Left lung (tissue), 10 donors: ENCODE results near the gene PEX10. TPM values are rescaled to one million over a fixed set of nuclear protein-coding genes. Genes with fewer than 3 reads are reported as not detected.

ENCODE experiments used
- ATAC-seq: fragments of 200-7000 bp; cut with Tn5 transposase; one replicate; pipeline ENCODE4 v1.9.1; 2020; ENCODE audit warnings: moderate library complexity
- DNase-seq, 4 donors: peaks; one replicate each; pipeline ENCODE4 v3.0.0-alpha.2; 2013 to 2020
- H3K27ac ChIP-seq, 2 donors: fragments of 200-600 bp; sonication (generic) in 1 of 2; one replicate each; pipeline versions ENCODE4 v1.5.0 to v1.8.0; 2020 to 2021
- H3K27me3 ChIP-seq, 2 donors: fragments of 200-600 bp; sonication (generic) in 1 of 2; one replicate each; pipeline versions ENCODE4 v1.5.0 to v1.8.0; 2020 to 2021
- H3K36me3 ChIP-seq, 2 donors: fragments of 200-600 bp; sonication (generic) in 1 of 2; one replicate each; pipeline versions ENCODE4 v1.5.0 to v1.8.0; 2020 to 2021
- H3K4me1 ChIP-seq, 2 donors: fragments of 200-600 bp; one replicate each; pipeline ENCODE4 v1.8.0; 2021
- H3K4me3 ChIP-seq, 2 donors: fragments of 200-600 bp; sonication (generic) in 1 of 2; one replicate each; pipeline versions ENCODE4 v1.5.0 to v1.8.0; 2020 to 2021; ENCODE audit warnings: mild to moderate bottlenecking in 1 of 2
- H3K9me3 ChIP-seq, 2 donors: fragments of 200-600 bp; sonication (generic) in 1 of 2; one replicate each; pipeline versions ENCODE4 v1.5.0 to v1.8.0; 2020 to 2021
- intact Hi-C, 2 donors: fragments of 100-400 bp; cut with DNase I; formaldehyde crosslinking; loops; one replicate each; pipeline versions ENCODE4 v1.11.2 to v1.14.2; 2022
- polyA plus RNA-seq, 6 donors: library from polyadenylated mRNA; unstranded; fragments of 120-200 nt; gene quantifications; one replicate each; pipeline ENCODE4 v1.2.1, GENCODE V29; 2013; ENCODE audit not compliant: insufficient read length in 6 of 6
- total RNA-seq, 2 donors: library from RNA; stranded (reverse); fragmentation: NEBNext Ultra II Directional; extraction: Animal tissue kit (Norgen Biotek cat#: 25700); gene quantifications; one replicate each; pipeline ENCODE4 v1.2.1, GENCODE V29; 2021
- TF ChIP-seq, protein P1 (sequence below), 2 donors: fragments of 200-600 bp; sonication (generic) in 1 of 2; IDR thresholded peaks; one replicate each; pipeline versions ENCODE4 v1.5.0 to v1.8.0; 2021; ENCODE audit warnings: antibody characterized with exemption in 2 of 2
- donor health status: DM: no; HTN: yes; CAD: no.
- donor health status: DM: no; HTN: no; CAD: no.

PEX10 gene
- total and polyA plus RNA-seq, 8 donors: 14.3 to 22.9 (median 17.4) TPM

DNA sequence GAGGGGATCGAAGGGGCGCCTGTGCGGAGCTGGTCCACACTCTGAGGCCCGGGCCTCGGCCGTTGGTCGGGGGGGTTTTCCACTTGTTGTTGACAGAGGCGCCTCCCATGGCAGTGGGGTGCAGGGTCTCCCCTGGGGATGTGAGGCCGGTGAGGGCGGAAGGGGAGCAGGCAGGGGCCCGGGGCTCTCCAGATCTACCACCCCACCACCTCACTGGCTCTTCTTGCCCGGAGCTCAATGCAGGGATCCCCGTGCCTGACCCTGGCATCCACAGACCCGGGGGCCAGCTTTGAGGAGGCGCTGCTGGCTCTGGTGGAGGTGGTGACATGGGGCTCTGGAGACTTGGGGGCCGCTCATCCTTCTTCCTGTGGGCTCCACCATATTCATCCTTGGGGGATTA lies 7.1 kb upstream of the PEX10 start:
- H3K4me1 ChIP-seq: peaks cover 0 to 3% of the 10 kb centered on the region in 2 donors
- TF ChIP-seq, protein P1, sequence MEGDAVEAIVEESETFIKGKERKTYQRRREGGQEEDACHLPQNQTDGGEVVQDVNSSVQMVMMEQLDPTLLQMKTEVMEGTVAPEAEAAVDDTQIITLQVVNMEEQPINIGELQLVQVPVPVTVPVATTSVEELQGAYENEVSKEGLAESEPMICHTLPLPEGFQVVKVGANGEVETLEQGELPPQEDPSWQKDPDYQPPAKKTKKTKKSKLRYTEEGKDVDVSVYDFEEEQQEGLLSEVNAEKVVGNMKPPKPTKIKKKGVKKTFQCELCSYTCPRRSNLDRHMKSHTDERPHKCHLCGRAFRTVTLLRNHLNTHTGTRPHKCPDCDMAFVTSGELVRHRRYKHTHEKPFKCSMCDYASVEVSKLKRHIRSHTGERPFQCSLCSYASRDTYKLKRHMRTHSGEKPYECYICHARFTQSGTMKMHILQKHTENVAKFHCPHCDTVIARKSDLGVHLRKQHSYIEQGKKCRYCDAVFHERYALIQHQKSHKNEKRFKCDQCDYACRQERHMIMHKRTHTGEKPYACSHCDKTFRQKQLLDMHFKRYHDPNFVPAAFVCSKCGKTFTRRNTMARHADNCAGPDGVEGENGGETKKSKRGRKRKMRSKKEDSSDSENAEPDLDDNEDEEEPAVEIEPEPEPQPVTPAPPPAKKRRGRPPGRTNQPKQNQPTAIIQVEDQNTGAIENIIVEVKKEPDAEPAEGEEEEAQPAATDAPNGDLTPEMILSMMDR (IDR thresholded peaks at IDR 0.05): no peak
- intact Hi-C loops: loop anchor here in 1 of 2 donors (10.0 kb wide), 3 partner anchors 125 to 1005 kb away; no protein-coding TSS in a partner anchor
- no peak overlapping the region for H3K27ac ChIP-seq
- no peaks in the 10 kb centered on the region for H3K36me3 ChIP-seq
- peaks cover 0 to 3% of the 10 kb centered on the region in 2 donors for H3K9me3 ChIP-seq
- DNase-seq (no peak), ATAC-seq (no peak)
- no peak overlapping the region for H3K4me3 ChIP-seq
- peaks cover 0 to 68% of the 10 kb centered on the region in 2 donors for H3K27me3 ChIP-seq

DNA sequence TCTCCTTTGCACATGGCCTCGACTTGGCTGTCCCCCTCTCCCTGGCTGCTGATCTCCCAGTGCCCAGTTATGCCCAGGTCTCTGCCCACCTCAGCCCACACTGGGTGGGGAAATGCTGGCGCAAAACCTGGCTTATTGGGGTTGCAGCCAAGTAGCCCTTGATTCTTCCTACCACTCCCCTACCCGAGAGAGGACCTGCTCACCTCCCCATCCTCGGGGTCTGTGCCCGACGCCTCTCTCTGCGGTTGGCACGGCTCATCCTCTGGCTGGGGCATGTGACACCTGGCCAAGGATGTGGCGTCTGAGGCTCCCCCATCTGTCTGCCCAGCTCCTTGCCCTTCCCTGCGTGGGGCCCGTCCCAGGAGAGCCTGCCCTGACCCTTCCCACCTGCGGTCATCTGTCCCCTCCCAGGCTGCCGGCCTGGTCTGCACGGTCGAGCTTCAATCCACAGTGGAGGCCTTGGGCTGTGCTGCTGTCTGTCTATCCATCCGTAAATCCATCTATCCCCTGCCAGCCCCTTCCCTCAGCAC lies 6.5 kb upstream of the PEX10 start:
- Histone ChIP-seq H3K4me1 (peaks cover 3 to 9% of the 10 kb centered on the region in 2 donors), H3K27ac (no peak overlapping the region), H3K9me3 (peaks cover 0 to 3% of the 10 kb centered on the region in 2 donors), H3K36me3 (no peaks in the 10 kb centered on the region), H3K27me3 (peaks cover 0 to 68% of the 10 kb centered on the region in 2 donors), H3K4me3 (no peak overlapping the region)
- DNase-seq (no peak), ATAC-seq (no peak)
- intact Hi-C loops: loop anchor here in 1 of 2 donors (10.0 kb wide), 3 partner anchors 126 to 1006 kb away; no protein-coding TSS in a partner anchor
- TF ChIP-seq, protein P1 (IDR thresholded peaks at IDR 0.05): no peak

DNA sequence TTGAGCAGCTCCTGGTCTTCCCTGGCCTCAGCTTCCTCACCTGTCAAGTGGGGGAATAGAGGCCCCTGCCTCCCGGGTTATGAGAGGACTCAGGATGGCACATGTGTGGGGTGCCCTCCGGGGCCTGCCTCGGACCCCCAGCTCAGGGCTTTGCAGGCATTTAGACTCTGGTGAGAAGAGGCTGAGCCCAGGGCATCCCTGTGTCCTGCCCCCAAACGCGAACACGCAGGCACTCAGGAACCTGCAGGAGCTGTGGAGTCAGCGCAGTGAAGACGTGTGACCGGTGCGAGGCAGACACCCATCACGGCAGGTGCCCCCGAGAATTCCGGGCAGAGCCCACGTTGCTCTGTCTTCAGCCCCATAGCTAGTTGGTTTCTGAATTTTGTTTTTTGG lies 5.5 kb upstream of the PEX10 start:
- peaks cover 0 to 68% of the 10 kb centered on the region in 2 donors for H3K27me3 ChIP-seq
- intact Hi-C loops: loop anchor here in 1 of 2 donors (10.0 kb wide), 3 partner anchors 127 to 1007 kb away; no protein-coding TSS in a partner anchor

DNA sequence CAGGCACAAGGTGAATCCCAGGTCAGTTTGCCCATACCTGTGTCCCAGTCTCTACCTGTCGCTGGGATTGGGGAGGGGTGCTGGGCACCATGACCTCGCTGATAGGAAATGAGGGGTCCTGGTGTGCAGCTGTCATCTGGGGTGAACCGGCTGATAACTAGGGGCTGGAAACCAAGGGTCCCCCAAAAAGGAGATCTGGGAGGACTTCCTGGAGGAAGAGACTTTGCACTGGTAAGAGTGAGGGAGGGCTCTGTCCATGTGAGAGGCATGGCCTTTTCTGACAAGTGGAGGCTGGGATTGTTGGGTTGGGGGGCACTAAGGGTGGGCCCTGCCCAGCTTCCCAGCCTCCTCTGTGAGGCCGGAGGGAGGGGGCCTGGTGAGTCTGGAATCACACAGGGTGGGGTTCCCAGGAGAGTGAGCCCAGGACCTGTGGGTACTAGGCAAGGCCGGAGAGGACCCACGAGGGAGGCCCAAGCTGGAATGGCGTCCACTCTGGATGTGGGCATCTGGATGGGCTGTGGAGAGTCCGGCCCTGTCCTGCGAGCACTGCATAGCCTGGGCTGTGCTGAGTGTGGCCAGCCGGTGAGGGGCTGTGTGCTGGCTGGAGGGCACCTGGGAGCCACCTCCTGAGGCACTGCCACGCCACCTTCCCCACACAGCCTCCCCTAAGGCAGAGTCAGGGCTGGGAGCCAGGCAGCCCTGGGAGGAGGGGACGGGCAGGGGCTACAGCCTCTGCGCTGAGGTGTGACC lies 4.9 kb upstream of the PEX10 start:
- no peak overlapping the region for H3K27ac ChIP-seq
- DNase-seq: no peak

More for the DNA sequence above, 5.5 kb upstream of the PEX10 start:
- DNase-seq (no peak), ATAC-seq (no peak)
- TF ChIP-seq, protein P1 (IDR thresholded peaks at IDR 0.05): no peak
- Histone ChIP-seq H3K36me3 (no peaks in the 10 kb centered on the region), H3K27ac (no peak overlapping the region), H3K4me3 (no peak overlapping the region), H3K4me1 (peaks cover 11 to 19% of the 10 kb centered on the region in 2 donors), H3K9me3 (no peaks in the 10 kb centered on the region)

More for the DNA sequence above, 4.9 kb upstream of the PEX10 start:
- Histone ChIP-seq H3K4me1 (peaks cover 11 to 19% of the 10 kb centered on the region in 2 donors), H3K4me3 (no peak overlapping the region), H3K36me3 (no peaks in the 10 kb centered on the region), H3K27me3 (peaks cover 0 to 68% of the 10 kb centered on the region in 2 donors), H3K9me3 (no peaks in the 10 kb centered on the region)
- ATAC-seq: no peak
- intact Hi-C loops: loop anchor here in 1 of 2 donors (10.0 kb wide), 3 partner anchors 128 to 1008 kb away; no protein-coding TSS in a partner anchor
- TF ChIP-seq, protein P1 (IDR thresholded peaks at IDR 0.05): no peak
